T-helper 1 cell (primary cell): ENCODE measurements around the gene TYMP.
A peak's percentile ranks its signal among the peaks of the same experiment; 100 is the strongest.

ENCODE experiments used
- DNase-seq, 5 donors: peaks; one replicate each; pipeline ENCODE4 v3.0.0-alpha.2; 2012 to 2020

Gene TYMP

GRCh38 chr22:50562523-50563412 is 33.0 kb upstream of the TYMP start, which contains the start of gene SYCE3:
Gene SYCE3 (minus strand): TSS chr22:50562919. CDS start chr22:50556405, 6,514 bp downstream.
- DNase-seq, result peak; percentile 95 to 97 (median 96)

DNA sequence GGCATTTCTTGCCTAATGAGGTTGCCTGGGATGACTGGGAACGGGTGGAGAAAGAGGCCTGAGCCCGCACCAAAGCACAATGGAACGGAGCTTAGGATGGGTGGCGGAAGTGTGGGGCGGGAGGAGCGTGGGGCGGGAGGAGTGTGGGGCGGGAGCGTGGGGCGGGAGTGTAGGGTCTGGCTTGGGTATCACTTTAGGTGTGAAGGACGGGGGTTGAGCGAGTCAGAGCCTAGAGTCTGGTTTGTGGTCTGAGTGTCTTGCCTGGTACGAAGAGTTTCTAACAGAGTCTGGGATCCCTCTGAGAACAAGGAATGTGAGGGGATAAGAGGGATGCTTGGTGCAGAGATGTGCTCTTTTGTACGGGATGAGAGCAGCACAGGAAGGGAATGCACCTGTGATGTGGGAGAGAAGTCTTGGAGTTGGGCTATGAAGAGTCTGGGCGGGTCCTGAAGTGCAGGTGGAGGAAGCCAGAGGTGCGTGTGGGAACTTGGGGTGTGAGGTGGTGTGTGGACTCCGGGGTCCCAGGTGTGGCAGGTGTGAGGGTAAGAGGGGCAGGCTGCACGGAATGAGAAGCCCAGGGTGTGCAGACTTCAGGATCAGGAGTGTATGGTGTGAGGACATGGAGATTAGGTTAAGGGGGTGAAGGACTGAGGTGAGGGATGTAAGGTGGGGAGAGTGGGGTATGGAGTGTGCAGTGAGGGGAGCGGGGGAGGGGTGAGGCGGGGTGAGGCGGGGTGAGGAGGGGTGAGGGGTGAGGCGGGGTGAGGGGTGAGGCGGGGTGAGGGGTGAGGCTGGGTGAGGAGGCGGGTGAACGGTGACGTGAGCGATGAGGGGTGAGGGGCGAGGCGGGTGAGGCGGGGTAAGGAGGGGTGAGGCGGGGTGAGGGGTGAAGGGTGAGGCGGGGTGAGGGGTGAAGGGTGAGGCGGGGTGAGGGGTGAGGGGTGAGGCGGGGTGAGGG is 31.9 kb upstream of the TYMP start:
- DNase-seq, result no peak

DNA sequence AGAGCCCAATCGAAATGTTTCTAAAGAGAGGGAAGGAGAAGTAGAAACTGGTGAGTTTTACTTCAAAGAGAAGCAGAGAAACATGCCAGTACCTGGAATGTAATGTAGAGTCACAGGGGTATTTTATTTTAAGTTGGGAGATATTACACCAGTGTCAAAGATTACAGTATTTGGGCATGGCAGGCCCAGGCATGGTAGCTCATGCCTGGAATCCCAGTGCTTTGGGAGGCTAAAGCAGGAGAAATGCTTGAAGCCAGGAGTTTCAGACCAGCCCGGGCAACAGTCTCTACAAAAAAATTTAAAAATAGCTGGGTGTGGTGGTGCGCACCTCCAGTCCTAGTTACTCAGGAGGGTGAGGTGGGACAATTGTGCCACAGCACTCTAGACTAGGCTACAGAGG is 30.2 kb upstream of the TYMP start:
- DNase-seq, result no peak

DNA sequence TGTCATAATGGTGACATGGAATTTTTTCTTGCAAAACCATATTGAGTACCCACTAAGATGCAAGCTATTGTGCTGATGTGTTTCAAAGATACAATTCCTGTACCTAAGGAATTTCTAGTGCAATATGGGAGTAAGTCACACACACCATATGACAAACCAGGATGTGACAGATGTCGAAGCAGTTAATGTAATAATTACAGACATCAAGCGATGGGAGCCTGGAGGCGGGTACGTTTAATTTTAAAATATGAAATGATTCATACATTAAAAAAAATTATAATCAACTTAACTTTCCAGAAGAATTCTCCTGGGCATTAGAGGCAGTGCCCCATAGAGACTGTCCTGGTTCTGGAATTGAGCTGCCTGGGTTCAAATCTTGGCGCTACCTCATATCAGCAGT is 26.9 kb upstream of the TYMP start:
- DNase-seq, result no peak

GRCh38 chr22:50553310-50553709 is 23.5 kb upstream of the TYMP start:
- DNase-seq, result no peak

DNA sequence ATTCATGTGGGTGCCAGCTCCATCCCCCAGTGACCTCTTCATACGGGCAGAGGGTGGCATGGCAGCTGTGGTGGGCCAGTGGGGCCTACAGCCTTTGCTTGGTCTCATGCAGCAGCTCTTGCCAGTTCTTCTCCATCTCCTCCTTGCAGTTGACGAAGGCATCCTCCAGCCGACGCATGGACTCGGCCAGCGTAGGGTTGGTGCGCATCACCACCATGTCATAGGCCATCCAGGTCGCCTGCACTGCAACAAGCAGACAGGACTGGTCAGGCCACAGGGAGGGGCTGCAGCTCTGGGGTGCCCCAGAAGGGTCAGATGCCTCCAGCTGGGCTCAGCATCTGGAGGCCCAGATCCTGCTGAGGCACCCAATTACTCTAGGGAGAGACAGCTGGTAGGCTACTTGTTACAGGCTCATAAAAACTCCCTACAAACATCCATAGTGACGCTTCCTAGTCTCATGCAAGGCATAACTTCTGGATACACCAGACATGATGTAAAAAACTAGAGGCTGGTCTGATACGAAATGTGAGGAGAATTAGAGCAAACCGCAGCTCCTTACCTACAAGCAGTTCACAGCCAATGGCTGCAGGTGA is 21.4 kb upstream of the TYMP start:
- DNase-seq, result no peak

GRCh38 chr22:50550395-50550794 is 20.6 kb upstream of the TYMP start:
- no peak for DNase-seq

DNA sequence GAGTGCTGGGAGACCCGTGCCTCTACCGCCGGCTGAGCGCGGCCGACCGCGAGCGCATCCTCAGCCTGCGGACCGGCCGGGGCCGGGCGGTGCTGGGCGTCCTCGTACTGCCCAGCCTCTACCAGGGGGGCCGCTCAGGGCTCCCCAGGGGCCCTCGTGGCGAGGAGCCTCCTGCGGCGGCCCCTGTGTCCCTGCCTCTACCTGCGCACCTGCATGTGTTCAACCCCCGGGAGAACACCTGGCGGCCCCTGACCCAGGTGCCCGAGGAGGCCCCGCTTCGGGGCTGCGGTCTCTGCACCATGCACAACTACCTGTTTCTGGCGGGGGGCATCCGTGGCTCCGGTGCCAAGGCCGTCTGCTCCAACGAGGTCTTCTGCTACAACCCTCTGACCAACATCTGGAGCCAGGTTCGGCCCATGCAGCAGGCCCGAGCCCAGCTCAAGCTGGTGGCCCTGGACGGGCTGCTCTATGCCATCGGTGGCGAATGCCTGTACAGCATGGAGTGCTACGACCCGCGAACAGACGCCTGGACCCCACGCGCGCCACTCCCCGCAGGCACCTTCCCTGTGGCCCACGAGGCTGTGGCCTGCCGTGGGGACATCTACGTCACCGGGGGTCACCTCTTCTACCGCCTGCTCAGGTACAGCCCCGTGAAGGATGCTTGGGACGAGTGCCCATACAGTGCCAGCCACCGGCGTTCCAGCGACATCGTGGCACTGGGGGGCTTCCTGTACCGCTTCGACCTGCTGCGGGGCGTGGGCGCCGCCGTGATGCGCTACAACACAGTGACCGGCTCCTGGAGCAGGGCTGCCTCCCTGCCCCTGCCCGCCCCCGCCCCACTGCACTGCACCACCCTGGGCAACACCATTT is 19.3 kb upstream of the TYMP start:
- DNase-seq, result no peak

DNA sequence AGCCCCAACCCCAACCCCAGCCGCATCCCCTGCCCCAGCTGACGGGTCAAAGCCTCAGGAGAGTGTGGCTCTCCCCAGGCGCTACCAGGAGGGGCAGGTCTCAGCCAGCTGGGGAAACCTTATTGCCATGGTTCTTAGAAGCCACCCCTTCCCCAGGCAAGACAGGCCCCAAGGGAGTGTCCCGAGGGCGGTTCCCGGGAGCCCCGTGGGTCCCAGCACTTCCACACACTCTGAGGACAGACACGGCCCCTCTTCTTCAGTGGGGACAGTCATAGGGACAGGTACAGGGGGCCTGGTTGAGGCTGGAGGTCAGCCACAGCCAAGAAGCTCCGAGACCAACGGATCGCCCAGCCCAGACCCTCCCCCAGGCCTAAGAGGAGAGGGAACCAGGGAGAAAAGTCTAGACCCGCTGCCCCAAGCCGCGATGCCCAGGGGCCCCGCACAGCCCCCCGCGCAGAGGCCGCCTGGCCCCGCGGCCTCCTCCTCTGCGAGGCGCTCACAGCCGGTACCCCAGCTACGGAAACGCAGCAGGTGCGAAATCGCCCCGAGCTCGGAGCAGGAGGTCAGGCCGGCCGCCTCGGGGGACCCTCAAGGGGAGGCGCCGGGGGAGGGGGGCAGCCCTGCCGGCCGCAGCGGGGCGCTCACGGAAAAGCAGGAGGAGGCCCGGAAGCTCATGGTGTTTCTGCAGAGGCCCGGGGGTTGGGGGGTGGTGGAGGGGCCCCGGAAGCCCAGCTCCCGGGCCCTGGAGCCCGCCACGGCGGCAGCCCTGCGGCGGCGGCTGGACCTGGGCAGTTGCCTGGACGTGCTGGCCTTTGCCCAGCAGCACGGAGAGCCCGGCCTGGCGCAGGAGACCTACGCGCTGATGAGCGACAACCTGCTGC is 18.5 kb upstream of the TYMP start:
- peak in 3 of 5 donors; percentile 57 to 61 (median 58) for DNase-seq

DNA sequence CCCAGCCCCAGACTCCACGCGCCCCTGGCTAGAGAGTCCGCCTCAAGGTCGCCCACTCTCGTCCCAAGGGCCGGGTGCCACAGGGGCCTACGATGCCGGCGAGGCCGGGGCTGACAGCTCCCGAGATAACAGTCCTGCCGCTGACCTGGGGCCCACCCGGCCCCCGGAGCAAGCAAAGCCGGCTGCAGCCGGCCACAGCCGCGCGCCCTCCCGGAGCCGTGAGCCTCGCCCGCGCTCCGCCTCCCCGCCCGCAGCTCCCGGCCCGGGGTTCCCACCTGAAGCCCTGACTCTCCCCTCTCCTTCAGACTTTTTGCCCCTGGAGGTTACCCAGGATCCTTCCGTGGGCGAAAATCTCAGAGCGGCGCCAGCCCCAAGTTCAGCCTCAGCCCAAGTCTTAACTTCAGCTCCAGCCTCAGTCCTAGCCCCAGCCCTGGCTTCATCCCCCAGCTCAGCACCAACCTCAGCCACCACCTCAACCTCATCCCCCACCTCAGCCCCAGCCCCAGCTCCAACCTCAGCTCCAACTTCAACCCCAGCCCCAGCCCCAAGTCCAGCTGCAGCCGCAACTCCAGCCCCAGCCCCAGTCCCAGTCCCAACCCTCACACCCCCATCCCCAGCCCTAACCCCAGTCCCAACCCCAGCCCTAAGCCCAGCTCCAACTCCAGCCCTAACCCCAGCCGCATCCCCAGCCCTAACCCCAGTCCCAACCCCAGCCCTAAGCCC is 17.6 kb upstream of the TYMP start:
- DNase-seq, result no peak

GRCh38 chr22:50546326-50547262 is 16.8 kb upstream of the TYMP start:
- no peak for DNase-seq

GRCh38 chr22:50545522-50546325 is 15.9 kb upstream of the TYMP start, which contains the start of gene KLHDC7B:
Gene KLHDC7B (plus strand): TSS chr22:50545899. CDS start chr22:50546244, 345 bp downstream.
- DNase-seq, result peak in 1 of 5 donors; percentile 69

DNA sequence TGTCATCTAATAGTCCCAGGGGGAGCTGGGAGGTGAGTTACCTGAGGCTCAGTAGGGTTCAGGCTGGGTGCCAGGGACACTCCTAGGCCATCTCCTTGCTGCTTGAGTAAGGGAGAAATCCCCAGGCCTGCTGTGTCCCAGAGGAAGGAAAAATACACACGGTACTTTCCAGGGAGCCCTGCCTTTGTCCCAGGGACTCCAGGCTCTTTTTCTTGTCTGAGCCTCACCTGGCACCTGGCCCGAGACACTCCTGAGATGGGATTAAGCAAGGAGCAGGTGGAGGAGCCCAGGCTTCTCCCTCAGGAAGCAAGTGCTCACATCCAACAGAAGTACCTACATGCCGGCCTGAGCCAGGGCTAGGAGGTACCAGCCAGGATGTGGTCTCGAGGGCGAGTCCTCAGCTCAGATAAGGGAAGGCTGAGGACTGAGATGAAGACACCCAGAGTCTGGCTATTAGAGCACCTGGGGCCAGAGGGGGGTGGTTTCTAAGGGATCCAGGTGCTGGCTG is 15.0 kb upstream of the TYMP start:
- peak in 1 of 5 donors; percentile 78 for DNase-seq

- DNase-seq, result peak; percentile 61 to 85 (median 76)
These were observed 14.4 kb upstream of the TYMP start for GRCh38 chr22:50544078-50544745.

GRCh38 chr22:50542416-50542927 is 12.7 kb upstream of the TYMP start:
- DNase-seq, result peak in 1 of 5 donors; percentile 70

GRCh38 chr22:50541667-50542026 is 11.8 kb upstream of the TYMP start:
- peak in 1 of 5 donors; percentile 83 for DNase-seq

- DNase-seq, result no peak
These were observed 10.6 kb upstream of the TYMP start for GRCh38 chr22:50540381-50540780.
